ENCODE data around the gene PTCH1.

DNA sequence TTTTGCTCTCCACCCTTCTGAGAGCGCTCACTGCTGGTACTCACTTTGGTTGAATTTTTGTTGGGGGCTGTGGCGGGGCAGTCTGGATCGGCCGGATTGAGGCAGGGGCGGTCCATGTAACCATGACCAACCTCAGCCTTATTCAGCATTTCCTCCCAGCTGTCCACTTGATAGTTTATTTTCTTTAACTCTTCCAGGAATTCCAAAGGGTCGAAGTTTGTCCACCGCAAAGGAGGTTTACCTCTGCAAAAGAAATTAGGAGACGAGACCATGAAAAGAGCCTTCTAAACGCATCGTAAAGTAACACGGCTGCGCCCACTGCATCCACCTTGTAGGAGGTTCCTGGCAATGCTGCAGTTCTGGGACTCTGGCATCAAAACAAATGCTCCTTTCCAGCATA is 36.4 kb downstream of the PTCH1 start:
- TF ChIP-seq CTCF (IDR thresholded peaks at IDR 0.05) (no peak), POLR2A (IDR thresholded peaks at IDR 0.05) (no peak)
